HEK293 (cell line): ENCODE data around the gene STUB1.

Experiments used
- KLF8 ChIP-seq: fragments of 450-650 bp; formaldehyde crosslinking; IDR thresholded peaks from 2 replicates; pipeline ENCODE4 v1.5.1; 2016; ENCODE audit warnings: missing biosample characterization, missing genetic modification characterization
- MEIS1 ChIP-seq: sonication (generic); formaldehyde crosslinking; IDR thresholded peaks from 2 replicates; pipeline ENCODE4 v1.8.1; 2022; ENCODE audit warnings: missing genetic modification reagents, mild to moderate bottlenecking, borderline replicate concordance
- OSR2 ChIP-seq: fragments of 450-650 bp; formaldehyde crosslinking; IDR thresholded peaks from 2 replicates; pipeline ENCODE4 v1.5.1; 2016; ENCODE audit warnings: missing biosample characterization, missing genetic modification characterization
- SCRT1 ChIP-seq: fragments of 450-650 bp; formaldehyde crosslinking; IDR thresholded peaks from 2 replicates; pipeline ENCODE4 v1.5.1; 2016; ENCODE audit warnings: missing biosample characterization, missing genetic modification characterization, borderline replicate concordance
- TRIM28 ChIP-seq: IDR thresholded peaks from 2 replicates; pipeline ENCODE4 v1.6.1; 2011; ENCODE audit warnings: low read length, control low read depth, borderline replicate concordance
- YY2 ChIP-seq: fragments of 450-650 bp; formaldehyde crosslinking; IDR thresholded peaks from 2 replicates; pipeline ENCODE4 v1.5.1; 2016; ENCODE audit warnings: missing biosample characterization, missing genetic modification characterization
- ZBTB1 ChIP-seq: fragments of 450-650 bp; formaldehyde crosslinking; IDR thresholded peaks from 2 replicates; pipeline ENCODE4 v1.5.1; 2016; ENCODE audit warnings: missing biosample characterization, missing genetic modification characterization
- ZBTB26 ChIP-seq: fragments of 450-650 bp; formaldehyde crosslinking; optimal IDR thresholded peaks from 2 replicates; pipeline ENCODE3; 2016; ENCODE audit warnings: missing biosample characterization, mild to moderate bottlenecking, missing genetic modification characterization
- ZBTB44 ChIP-seq: fragments of 450-650 bp; IDR thresholded peaks from 2 replicates; pipeline ENCODE4 v1.5.1; 2018; ENCODE audit warnings: missing biosample characterization, mild to moderate bottlenecking, missing genetic modification characterization
- ZNF148 ChIP-seq: fragments of 450-650 bp; formaldehyde crosslinking; IDR thresholded peaks from 2 replicates; pipeline ENCODE4 v1.5.0; 2017; ENCODE audit warnings: missing biosample characterization, missing genetic modification characterization, borderline replicate concordance
- ZNF239 ChIP-seq: fragments of 450-650 bp; formaldehyde crosslinking; IDR thresholded peaks from 2 replicates; pipeline ENCODE4 v1.5.1; 2016; ENCODE audit warnings: missing biosample characterization, missing genetic modification characterization
- ZNF366 ChIP-seq: fragments of 450-650 bp; formaldehyde crosslinking; conservative IDR thresholded peaks from 2 replicates; pipeline ENCODE4 v1.5.1; 2016; ENCODE audit warnings: missing biosample characterization, missing genetic modification characterization
- ZNF37A ChIP-seq: fragments of 450-650 bp; IDR thresholded peaks from 2 replicates; pipeline ENCODE4 v1.5.1; 2018; ENCODE audit warnings: missing biosample characterization, missing genetic modification characterization
- ZNF423 ChIP-seq: fragments of 450-650 bp; formaldehyde crosslinking; IDR thresholded peaks from 2 replicates; pipeline ENCODE4 v1.5.1; 2016; ENCODE audit warnings: missing biosample characterization, missing genetic modification characterization
- ZNF488 ChIP-seq: fragments of 450-650 bp; formaldehyde crosslinking; IDR thresholded peaks from 2 replicates; pipeline ENCODE4 v1.5.1; 2016; ENCODE audit warnings: missing biosample characterization, missing genetic modification characterization
- ZNF518A ChIP-seq: fragments of 450-650 bp; formaldehyde crosslinking; conservative IDR thresholded peaks from 2 replicates; pipeline ENCODE4 v1.5.1; 2016; ENCODE audit warnings: low read depth, missing biosample characterization, missing genetic modification characterization
- ZNF530 ChIP-seq: fragments of 450-650 bp; formaldehyde crosslinking; IDR thresholded peaks from 2 replicates; pipeline ENCODE4 v1.5.1; 2016; ENCODE audit warnings: low read depth, missing biosample characterization, missing genetic modification characterization
- ZNF555 ChIP-seq: fragments of 450-650 bp; formaldehyde crosslinking; conservative IDR thresholded peaks from 2 replicates; pipeline ENCODE4 v1.5.1; 2017; ENCODE audit warnings: missing biosample characterization, mild to moderate bottlenecking, missing genetic modification characterization, inconsistent platforms
- ZNF610 ChIP-seq: fragments of 450-650 bp; formaldehyde crosslinking; IDR thresholded peaks from 2 replicates; pipeline ENCODE4 v1.5.1; 2016; ENCODE audit warnings: missing biosample characterization, missing genetic modification characterization, borderline replicate concordance
- ZNF629 ChIP-seq: fragments of 450-650 bp; formaldehyde crosslinking; IDR thresholded peaks from 2 replicates; pipeline ENCODE4 v1.5.1; 2017; ENCODE audit warnings: missing biosample characterization, missing genetic modification characterization
- ZNF639 ChIP-seq: fragments of 450-650 bp; formaldehyde crosslinking; IDR thresholded peaks from 2 replicates; pipeline ENCODE4 v1.5.1; 2016; ENCODE audit warnings: missing biosample characterization, missing genetic modification characterization
- ZNF658 ChIP-seq: fragments of 450-650 bp; formaldehyde crosslinking; IDR thresholded peaks from 2 replicates; pipeline ENCODE4; 2016; ENCODE audit warnings: missing biosample characterization, missing genetic modification characterization
- ZNF707 ChIP-seq: fragments of 450-650 bp; formaldehyde crosslinking; IDR thresholded peaks from 2 replicates; pipeline ENCODE4 v1.5.1; 2016; ENCODE audit warnings: missing biosample characterization, missing genetic modification characterization
- ZSCAN5A ChIP-seq: fragments of 450-650 bp; formaldehyde crosslinking; IDR thresholded peaks from 2 replicates; pipeline ENCODE4 v1.5.1; 2016; ENCODE audit warnings: missing biosample characterization, missing genetic modification characterization

STUB1 gene

GRCh38 chr16:695355-696089 lies 15.3 kb downstream of the STUB1 start (continued):
- no peak for TF ChIP-seq ZNF518A (tag by site-specific recombination)
- no peak for TF ChIP-seq ZNF658 (tag by site-specific recombination)
- no peak for TF ChIP-seq ZNF707
- TF ChIP-seq TRIM28: no peak
- no peak for TF ChIP-seq ZNF639 (tag by site-specific recombination)
- no peak; the same call in 1 of the 2 replicates for TF ChIP-seq ZNF610 (tag by site-specific recombination)
- TF ChIP-seq ZBTB44 (tag by site-specific recombination): peak; percentile 95
- no peak for TF ChIP-seq ZNF37A (tag by site-specific recombination)
- no peak for TF ChIP-seq ZNF423 (tag by site-specific recombination)
- 0 out of 2 replicates have a peak, but pooled peaks have one; percentile 40 for TF ChIP-seq ZSCAN5A (tag by site-specific recombination)
- no peak for TF ChIP-seq ZNF488 (tag by site-specific recombination)
- TF ChIP-seq MEIS1 (CRISPR knock-in tag): no peak
- no peak for TF ChIP-seq ZBTB1 (tag by site-specific recombination)
- no peak for TF ChIP-seq ZNF239 (tag by site-specific recombination)
- TF ChIP-seq ZNF148 (tag by site-specific recombination): no peak
- TF ChIP-seq SCRT1 (tag by site-specific recombination): no peak
- peak; percentile 92 for TF ChIP-seq ZBTB26
- no peak for TF ChIP-seq ZNF530 (tag by site-specific recombination)
- peak; percentile 48; the same call in 1 of the 2 replicates for TF ChIP-seq ZNF629 (tag by site-specific recombination)
- no peak for TF ChIP-seq ZNF366 (tag by site-specific recombination)
- no peak for TF ChIP-seq OSR2
- TF ChIP-seq ZNF555: no peak
- TF ChIP-seq YY2 (tag by site-specific recombination): peak; percentile 77; the same call in 1 of the 2 replicates
- TF ChIP-seq KLF8 (tag by site-specific recombination): peak; percentile 14; the same call in 1 of the 2 replicates
